Sigmoid colon (tissue), 7 donors: ENCODE data around the gene GALM. TPM values are rescaled to one million over a fixed set of nuclear protein-coding genes. Genes with fewer than 3 reads are reported as not detected.
"Not testable (repeated sequence)": the region's sequence is repeated elsewhere in the genome, so short reads cannot be mapped to it uniquely, and the experiment has no call there.

Experiments
- DNase-seq: peaks from one replicate; pipeline ENCODE4 v3.0.0-alpha.2; 2019
- H3K27ac ChIP-seq, 4 donors: fragments of 200-600 bp; sonication (generic); one replicate each; pipeline ENCODE4 v1.5.1; 2016 to 2019; ENCODE audit warnings: mild to moderate bottlenecking in 1 of 4
- H3K27me3 ChIP-seq, 3 donors: fragments of 200-600 bp; sonication (generic); one replicate each; pipeline ENCODE4 v1.5.1; 2019; ENCODE audit warnings: mild to moderate bottlenecking in 1 of 3
- H3K36me3 ChIP-seq, 4 donors: fragments of 200-600 bp; sonication (generic); one replicate each; pipeline ENCODE4 v1.5.1; 2016 to 2019
- H3K4me1 ChIP-seq, 4 donors: fragments of 200-600 bp; sonication (generic); one replicate each; pipeline ENCODE4 v1.5.1; 2017 to 2019
- H3K4me3 ChIP-seq, 4 donors: fragments of 200-600 bp; sonication (generic); one replicate each; pipeline ENCODE4 v1.5.1; 2017 to 2019; ENCODE audit warnings: mild to moderate bottlenecking in 2 of 4, moderate library complexity in 1 of 4
- H3K9me3 ChIP-seq, 4 donors: fragments of 200-600 bp in 3 of 4; sonication (generic) in 3 of 4; one replicate each; pipeline versions ENCODE4 v1.5.1 to v1.6.1; 2013 to 2019
- EP300 ChIP-seq, 4 donors: sonication (generic); formaldehyde crosslinking; IDR thresholded peaks; one replicate each; pipeline ENCODE4 v1.6.1; 2017; ENCODE audit warnings: antibody characterized with exemption in 4 of 4
- POLR2A ChIP-seq, 2 donors: fragments of 450-650 bp; IDR thresholded peaks; one replicate each; pipeline ENCODE4 v1.6.1; 2016; ENCODE audit warnings: antibody characterized with exemption in 2 of 2, mild to moderate bottlenecking in 2 of 2, moderate library complexity in 2 of 2
- POLR2AphosphoS5 ChIP-seq, 4 donors: sonication (generic); formaldehyde crosslinking; IDR thresholded peaks; one replicate each; pipeline ENCODE4 v1.6.1; 2017; ENCODE audit warnings: antibody characterized with exemption in 4 of 4
- WGBS, 2 donors: extraction: QIAGEN DNeasy Blood & Tissue Kit; methylation state at CpG; one replicate each; pipeline ENCODE4 v1.1.7; 2013; 5-methylcytosine and 5-hydroxymethylcytosine counted together
- intact Hi-C: fragments of 100-400 bp; cut with DNase I; formaldehyde crosslinking; loops from one replicate; pipeline ENCODE4 v1.15.1; 2023
- polyA plus RNA-seq, 3 donors: library from polyadenylated mRNA; stranded (reverse); fragments of 200-250 nt; gene quantifications; one replicate each; pipeline ENCODE4 v1.2.3, GENCODE V29; 2013
- total RNA-seq, 4 donors: library from RNA; depleted of rRNA; stranded (reverse); fragments of >200 nt; gene quantifications; one replicate each; pipeline ENCODE4 v1.1.0, GENCODE V29; 2016
- TF ChIP-seq, protein P1 (sequence below), 4 experiments: fragments of 450-650 bp in 3 of 4; fragments of 200-600 bp in 1 of 4; IDR thresholded peaks; one replicate each; pipeline ENCODE4 v1.5.1; 2016 to 2019; ENCODE audit warnings: antibody characterized with exemption in 4 of 4, mild to moderate bottlenecking in 3 of 4, moderate library complexity in 2 of 4
- donor health status: healthy with polysubstance abuse.
- donor health status: Bipolar disorder and iron deficiency.
- donor health status: healthy.

Gene GALM
- total and polyA plus RNA-seq, 7 donors: 9.5 to 45.1 (median 35.2) TPM

- intact Hi-C loops: no loop called here
- no peaks in the 10 kb centered on the region for H3K9me3 ChIP-seq
- DNase-seq: no peak
- H3K27ac ChIP-seq: no peak overlapping the region
- no peak overlapping the region for H3K4me3 ChIP-seq
- 90 to 92% methylated on average over 4 of the region's 4 CpGs for WGBS, 2 donors
- no peak for TF ChIP-seq POLR2AphosphoS5 (IDR thresholded peaks at IDR 0.05)
- no peak for TF ChIP-seq POLR2A (IDR thresholded peaks at IDR 0.05)
- TF ChIP-seq, protein P1, sequence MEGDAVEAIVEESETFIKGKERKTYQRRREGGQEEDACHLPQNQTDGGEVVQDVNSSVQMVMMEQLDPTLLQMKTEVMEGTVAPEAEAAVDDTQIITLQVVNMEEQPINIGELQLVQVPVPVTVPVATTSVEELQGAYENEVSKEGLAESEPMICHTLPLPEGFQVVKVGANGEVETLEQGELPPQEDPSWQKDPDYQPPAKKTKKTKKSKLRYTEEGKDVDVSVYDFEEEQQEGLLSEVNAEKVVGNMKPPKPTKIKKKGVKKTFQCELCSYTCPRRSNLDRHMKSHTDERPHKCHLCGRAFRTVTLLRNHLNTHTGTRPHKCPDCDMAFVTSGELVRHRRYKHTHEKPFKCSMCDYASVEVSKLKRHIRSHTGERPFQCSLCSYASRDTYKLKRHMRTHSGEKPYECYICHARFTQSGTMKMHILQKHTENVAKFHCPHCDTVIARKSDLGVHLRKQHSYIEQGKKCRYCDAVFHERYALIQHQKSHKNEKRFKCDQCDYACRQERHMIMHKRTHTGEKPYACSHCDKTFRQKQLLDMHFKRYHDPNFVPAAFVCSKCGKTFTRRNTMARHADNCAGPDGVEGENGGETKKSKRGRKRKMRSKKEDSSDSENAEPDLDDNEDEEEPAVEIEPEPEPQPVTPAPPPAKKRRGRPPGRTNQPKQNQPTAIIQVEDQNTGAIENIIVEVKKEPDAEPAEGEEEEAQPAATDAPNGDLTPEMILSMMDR (IDR thresholded peaks at IDR 0.05): no peak
- TF ChIP-seq EP300 (IDR thresholded peaks at IDR 0.05): no peak
- no peaks in the 10 kb centered on the region for H3K4me1 ChIP-seq
- H3K27me3 ChIP-seq: no peaks in the 10 kb centered on the region
- H3K36me3 ChIP-seq: no peaks in the 10 kb centered on the region
These were observed 29.8 kb upstream of the GALM start for GRCh38 chr2:38636069-38636468.

DNA sequence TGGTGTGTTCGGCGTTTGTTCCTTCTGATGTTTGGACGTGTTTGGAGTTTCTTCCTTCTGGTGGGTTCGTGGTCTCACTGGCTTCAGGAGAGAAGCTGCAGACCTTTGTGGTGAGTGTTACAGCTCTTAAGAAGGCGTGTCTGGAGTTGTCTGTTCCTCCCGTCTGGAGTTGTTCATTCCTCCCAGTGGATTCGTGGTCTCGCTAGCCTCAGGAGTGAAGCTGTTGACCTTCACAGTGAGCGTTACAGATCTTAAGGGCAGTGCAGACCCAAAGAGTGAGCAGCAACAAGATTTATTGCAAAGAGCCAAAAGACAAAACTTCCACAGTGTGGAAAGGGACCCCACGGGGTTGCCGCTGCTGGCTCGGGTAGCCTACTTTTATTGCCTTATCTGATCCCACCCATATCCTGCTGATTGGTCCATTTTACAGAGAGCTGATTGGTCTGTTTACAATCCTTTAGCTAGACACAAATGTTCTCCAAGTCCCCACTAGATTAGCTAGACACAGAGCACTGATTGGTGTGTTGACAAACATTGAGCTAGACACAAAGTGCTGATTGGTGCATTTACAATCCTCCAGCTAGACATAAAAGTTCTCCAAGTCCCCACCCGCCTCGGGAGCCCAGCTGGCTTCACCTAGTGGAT is 23.4 kb upstream of the GALM start:
- H3K27me3 ChIP-seq, H3K4me3 ChIP-seq, intact Hi-C loops, H3K9me3 ChIP-seq, H3K4me1 ChIP-seq, H3K27ac ChIP-seq, DNase-seq, H3K36me3 ChIP-seq: not testable (repeated sequence)
- 90 to 92% methylated on average over 14 of the region's 14 CpGs for WGBS, 2 donors

DNA sequence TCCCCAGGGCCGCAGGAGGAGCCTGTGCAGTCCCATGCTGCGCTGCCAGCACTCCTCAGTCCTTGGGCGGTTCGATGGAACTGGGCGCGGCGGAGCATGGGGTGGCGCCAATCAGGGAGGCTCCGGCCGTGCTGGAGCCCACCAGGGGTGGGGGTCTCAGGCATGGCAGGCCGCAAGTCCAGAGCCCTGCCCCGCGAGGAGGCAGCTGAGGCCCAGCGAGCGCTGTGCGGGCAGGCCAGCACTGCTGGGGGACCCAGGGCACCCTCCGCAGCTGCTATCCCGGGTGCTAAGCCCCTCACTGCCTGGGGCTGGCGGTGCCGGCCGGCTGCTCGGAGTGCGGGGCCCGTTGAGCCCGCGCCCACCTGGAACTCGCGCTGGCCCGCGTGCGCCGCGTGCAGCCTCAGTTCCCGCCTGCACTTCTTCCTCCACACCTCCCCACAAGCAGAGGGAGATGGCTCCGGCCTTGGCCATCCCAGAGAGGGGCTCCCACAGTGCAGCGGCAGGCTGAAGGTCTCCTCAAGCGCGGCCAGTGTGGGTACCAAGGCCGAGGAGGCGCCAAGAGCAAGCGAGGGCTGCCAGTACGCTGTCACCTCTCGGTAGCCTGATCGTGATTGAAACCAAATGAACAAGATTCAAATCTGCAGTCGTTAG is 22.8 kb upstream of the GALM start:
- WGBS, 2 donors: 94 to 97% methylated on average over 45 of the region's 45 CpGs
- Histone ChIP-seq H3K4me1 (no peaks in the 10 kb centered on the region), H3K27ac (no peak overlapping the region), H3K27me3 (no peaks in the 10 kb centered on the region), H3K4me3 (no peak overlapping the region), H3K9me3 (no peaks in the 10 kb centered on the region), H3K36me3 (no peaks in the 10 kb centered on the region)
- no peak for TF ChIP-seq EP300 (IDR thresholded peaks at IDR 0.05)
- no peak for TF ChIP-seq POLR2AphosphoS5 (IDR thresholded peaks at IDR 0.05)
- TF ChIP-seq, protein P1 (IDR thresholded peaks at IDR 0.05): no peak
- TF ChIP-seq POLR2A (IDR thresholded peaks at IDR 0.05): no peak
- no peak for DNase-seq
- intact Hi-C loops: no loop called here

- DNase-seq, intact Hi-C loops, H3K36me3 ChIP-seq, H3K4me3 ChIP-seq, H3K27ac ChIP-seq, H3K27me3 ChIP-seq, H3K9me3 ChIP-seq, H3K4me1 ChIP-seq: not testable (repeated sequence)
- WGBS, 2 donors: 81 to 86% methylated on average over 16 of the region's 16 CpGs
These were observed 22.0 kb upstream of the GALM start for GRCh38 chr2:38643683-38644511.

DNA sequence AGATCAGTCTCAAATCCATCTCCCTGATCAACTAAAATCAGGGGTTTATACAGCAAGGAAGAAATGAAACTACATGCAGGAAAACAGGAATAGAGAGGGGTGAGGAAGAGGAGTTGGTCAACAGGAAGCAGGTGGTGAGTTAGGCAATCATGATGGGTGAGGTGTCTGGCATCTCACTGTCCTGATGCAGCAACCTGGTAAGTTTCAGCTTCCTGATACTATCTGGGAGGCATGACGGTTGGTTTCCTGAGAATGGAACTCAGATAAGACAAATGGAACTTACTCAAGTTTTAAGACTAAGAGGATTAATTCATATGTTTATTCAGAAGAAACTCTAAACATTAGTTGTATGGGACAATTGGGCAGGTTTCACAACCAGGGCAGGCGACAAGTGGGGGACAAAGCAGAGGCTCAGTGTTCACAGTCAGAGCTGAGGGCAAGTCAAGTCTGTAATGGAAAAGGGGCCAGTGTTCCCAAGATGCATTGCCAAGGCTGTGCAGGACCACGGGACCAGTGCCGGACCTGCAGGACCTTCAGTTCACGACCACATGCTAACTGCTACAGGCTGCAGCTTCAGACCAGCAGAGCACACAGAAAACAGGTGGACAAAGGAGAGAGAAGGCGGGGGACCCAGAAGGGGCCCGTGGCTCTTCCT is 17.7 kb upstream of the GALM start:
- TF ChIP-seq POLR2A (IDR thresholded peaks at IDR 0.05): no peak
- TF ChIP-seq, protein P1 (IDR thresholded peaks at IDR 0.05): no peak
- TF ChIP-seq POLR2AphosphoS5 (IDR thresholded peaks at IDR 0.05): no peak
- TF ChIP-seq EP300 (IDR thresholded peaks at IDR 0.05): no peak
- Histone ChIP-seq H3K27me3 (no peaks in the 10 kb centered on the region), H3K9me3 (no peaks in the 10 kb centered on the region), H3K27ac (no peak overlapping the region), H3K4me1 (no peaks in the 10 kb centered on the region), H3K36me3 (no peaks in the 10 kb centered on the region), H3K4me3 (no peak overlapping the region)
- DNase-seq: no peak
- intact Hi-C loops: no loop called here
- WGBS, 2 donors: 84 to 94% methylated on average over 7 of the region's 7 CpGs
